Thymus (tissue), 11 donors: ENCODE results near the gene BCAN. TPM values are rescaled to one million over a fixed set of nuclear protein-coding genes. Genes with fewer than 3 reads are reported as not detected.
A peak's percentile ranks its signal among the peaks of the same experiment; 100 is the strongest.

ENCODE experiments used
- DNase-seq, 9 donors: peaks; one replicate each; pipeline ENCODE4 v3.0.0-alpha.2; 2013; ENCODE audit warnings: low spot score in 9 of 9, low read depth in 6 of 9, missing footprints in 1 of 9
- H3K27ac ChIP-seq, 2 donors: one replicate each; pipeline ENCODE4 v1.5.1; 2013; ENCODE audit warnings: control low read depth in 1 of 2, low read depth in 1 of 2, low read length in 1 of 2, mild to moderate bottlenecking in 1 of 2, moderate library complexity in 1 of 2
- H3K27me3 ChIP-seq, 2 donors: one replicate each; pipeline ENCODE4 v1.5.1; 2013; ENCODE audit warnings: low read length in 1 of 2; ENCODE audit not compliant: control insufficient read depth in 2 of 2, insufficient read depth in 1 of 2
- H3K36me3 ChIP-seq, 2 donors: one replicate each; pipeline ENCODE4 v1.5.1; 2013; ENCODE audit warnings: low read length in 1 of 2, mild to moderate bottlenecking in 1 of 2, moderate library complexity in 1 of 2; ENCODE audit not compliant: control insufficient read depth in 2 of 2, insufficient read depth in 2 of 2
- H3K4me1 ChIP-seq, 2 donors: one replicate each; pipeline ENCODE4 v1.5.1; 2013; ENCODE audit warnings: low read length in 2 of 2; ENCODE audit not compliant: control insufficient read depth in 2 of 2, insufficient read depth in 2 of 2
- H3K4me3 ChIP-seq, 2 donors: one replicate each; pipeline ENCODE4 v1.5.1; 2013; ENCODE audit warnings: low read length in 2 of 2, control low read depth in 1 of 2, mild to moderate bottlenecking in 1 of 2
- H3K9me3 ChIP-seq, 2 donors: one replicate each; pipeline ENCODE4 v1.5.1; 2013; ENCODE audit warnings: low read length in 1 of 2, mild to moderate bottlenecking in 1 of 2; ENCODE audit not compliant: control insufficient read depth in 2 of 2, insufficient read depth in 1 of 2
- WGBS: extraction: QIAGEN DNeasy Blood & Tissue Kit; methylation state at CpG from one replicate; pipeline ENCODE4 v1.1.7; 2013; 5-methylcytosine and 5-hydroxymethylcytosine counted together
- polyA plus RNA-seq: library from polyadenylated mRNA; stranded (reverse); fragments of 200-250 nt; gene quantifications from one replicate; pipeline ENCODE4 v1.2.3, GENCODE V29; 2013
- total RNA-seq: library from RNA; stranded (reverse); fragments of 120-200 nt; gene quantifications from one replicate; pipeline ENCODE4 v1.2.4, GENCODE V29; 2013
- donor health status: healthy.

Gene BCAN
- total and polyA plus RNA-seq, 2 donors, result 0.24 to 0.43 TPM

DNA sequence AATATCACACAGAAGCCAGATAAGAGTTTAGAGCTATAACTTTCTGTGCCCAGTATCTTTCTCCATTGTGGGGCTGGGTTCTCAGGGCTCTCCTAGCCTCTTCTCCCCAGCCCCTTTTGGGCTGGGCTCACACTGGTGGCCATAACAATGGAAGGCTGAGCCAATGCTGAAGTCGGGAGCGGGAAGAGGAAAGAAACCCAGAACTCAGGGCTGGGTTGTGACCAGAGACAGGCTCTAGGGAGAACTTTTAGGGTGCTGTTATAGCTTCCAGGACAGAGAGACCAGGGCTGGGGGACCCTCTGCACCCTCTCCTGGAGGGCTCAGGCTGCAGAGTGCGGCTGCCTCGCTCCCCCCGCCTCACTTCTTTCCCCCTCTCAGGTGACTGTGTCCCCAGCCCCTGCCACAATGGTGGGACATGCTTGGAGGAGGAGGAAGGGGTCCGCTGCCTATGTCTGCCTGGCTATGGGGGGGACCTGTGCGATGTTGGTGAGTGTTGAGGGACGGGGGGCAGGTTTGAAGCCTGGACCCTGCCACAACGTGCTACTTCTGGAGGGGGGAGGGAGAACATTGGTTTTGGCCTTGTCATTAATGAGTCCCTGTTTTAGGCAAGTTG, 14.1 kb downstream of the BCAN start:
- Histone ChIP-seq H3K9me3 (no peaks in the 10 kb centered on the region), H3K27me3 (peaks cover 35 to 90% of the 10 kb centered on the region in 2 donors), H3K4me1 (peaks cover 6 to 33% of the 10 kb centered on the region in 2 donors), H3K4me3 (no peak overlapping the region), H3K27ac (no peak overlapping the region), H3K36me3 (no peaks in the 10 kb centered on the region)
- WGBS, result 63% methylated on average over 9 of the region's 9 CpGs
- DNase-seq, result no peak

DNA sequence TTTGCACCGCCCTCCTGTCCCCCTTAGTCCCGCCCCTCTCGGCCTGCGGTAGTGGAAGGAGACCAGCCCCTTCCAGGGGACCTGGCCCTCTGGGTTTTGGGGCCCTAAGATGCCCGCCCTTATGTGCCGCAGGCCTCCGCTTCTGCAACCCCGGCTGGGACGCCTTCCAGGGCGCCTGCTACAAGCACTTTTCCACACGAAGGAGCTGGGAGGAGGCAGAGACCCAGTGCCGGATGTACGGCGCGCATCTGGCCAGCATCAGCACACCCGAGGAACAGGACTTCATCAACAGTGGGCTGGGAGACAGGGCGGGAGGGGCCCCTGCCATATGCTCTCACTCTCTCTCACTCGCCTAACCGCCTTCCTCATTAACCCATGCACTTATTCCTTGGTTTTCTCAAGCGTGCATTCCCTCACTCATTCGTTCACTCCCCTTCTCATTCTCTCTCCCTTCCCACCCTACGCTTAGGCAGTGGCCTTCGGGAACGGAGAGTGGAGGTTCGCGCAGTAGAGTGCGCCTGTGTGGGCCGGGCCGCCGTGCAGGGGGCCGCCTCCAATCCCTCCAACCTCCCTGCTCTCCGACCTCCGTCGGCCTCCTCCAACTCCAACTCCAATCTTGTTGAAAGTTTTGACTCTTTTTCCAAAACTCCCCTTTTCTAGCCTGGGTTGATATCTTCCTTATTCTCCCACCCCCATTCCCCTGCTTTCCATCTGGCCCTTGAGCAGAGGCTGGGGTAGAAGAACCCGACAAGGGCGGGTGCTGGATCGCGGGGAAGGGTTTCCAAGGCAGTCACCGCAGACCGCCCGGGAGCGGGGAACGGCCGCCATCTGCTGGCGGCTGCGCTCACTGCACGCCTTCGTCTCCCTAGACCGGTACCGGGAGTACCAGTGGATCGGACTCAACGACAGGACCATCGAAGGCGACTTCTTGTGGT, 15.2 kb downstream of the BCAN start:
- Histone ChIP-seq H3K4me1 (peaks cover 8 to 44% of the 10 kb centered on the region in 2 donors), H3K27ac (no peak overlapping the region), H3K36me3 (no peaks in the 10 kb centered on the region), H3K27me3 (peaks cover 35 to 83% of the 10 kb centered on the region in 2 donors), H3K9me3 (no peaks in the 10 kb centered on the region), H3K4me3 (no peak overlapping the region)
- peak in 4 of 9 donors; percentile 39 to 69 (median 60) for DNase-seq
- 2% methylated on average over 54 of the region's 54 CpGs for WGBS

DNA sequence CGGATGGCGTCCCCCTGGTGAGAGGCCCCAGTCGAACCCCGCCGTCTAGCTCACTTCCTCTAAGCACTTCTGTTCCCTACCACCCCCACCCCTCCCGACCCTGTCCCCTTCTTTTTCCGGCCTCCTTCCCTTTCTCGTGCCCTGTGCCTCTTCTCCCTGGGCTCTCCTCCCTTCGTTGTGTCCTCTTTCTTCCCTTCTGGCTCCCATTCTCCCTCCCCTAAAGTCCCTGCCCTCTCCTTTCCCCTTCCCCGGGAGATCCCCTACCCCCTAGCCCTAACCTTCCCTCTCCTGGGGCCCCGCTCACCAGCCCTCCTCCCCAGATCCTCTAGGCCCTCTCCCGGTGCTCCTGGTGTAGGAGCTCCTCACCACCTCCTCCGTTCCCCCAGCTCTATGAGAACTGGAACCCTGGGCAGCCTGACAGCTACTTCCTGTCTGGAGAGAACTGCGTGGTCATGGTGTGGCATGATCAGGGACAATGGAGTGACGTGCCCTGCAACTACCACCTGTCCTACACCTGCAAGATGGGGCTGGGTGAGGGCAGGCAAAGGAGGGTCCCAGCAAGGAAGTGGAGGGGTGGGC, 15.9 kb downstream of the BCAN start:
- 13% methylated on average over 15 of the region's 15 CpGs for WGBS
- Histone ChIP-seq H3K27ac (no peak overlapping the region), H3K36me3 (no peaks in the 10 kb centered on the region), H3K9me3 (no peaks in the 10 kb centered on the region), H3K27me3 (peaks cover 35 to 78% of the 10 kb centered on the region in 2 donors), H3K4me3 (no peak overlapping the region), H3K4me1 (peaks cover 8 to 51% of the 10 kb centered on the region in 2 donors)
- no peak for DNase-seq

DNA sequence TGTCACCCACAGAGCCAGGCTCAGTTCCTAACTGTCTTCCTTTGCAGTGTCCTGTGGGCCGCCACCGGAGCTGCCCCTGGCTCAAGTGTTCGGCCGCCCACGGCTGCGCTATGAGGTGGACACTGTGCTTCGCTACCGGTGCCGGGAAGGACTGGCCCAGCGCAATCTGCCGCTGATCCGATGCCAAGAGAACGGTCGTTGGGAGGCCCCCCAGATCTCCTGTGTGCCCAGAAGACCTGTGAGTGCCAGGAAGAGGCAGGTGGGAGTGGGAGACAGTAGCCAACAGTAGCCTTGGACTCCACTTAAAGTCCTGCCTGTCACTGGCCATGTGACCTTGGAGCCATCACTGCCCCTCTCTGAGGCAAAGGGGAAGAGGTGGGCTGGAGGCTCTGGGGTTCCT, 16.6 kb downstream of the BCAN start:
- DNase-seq, result no peak
- 96% methylated on average over 14 of the region's 14 CpGs for WGBS
- no peaks in the 10 kb centered on the region for H3K9me3 ChIP-seq
- no peaks in the 10 kb centered on the region for H3K36me3 ChIP-seq
- peaks cover 8 to 58% of the 10 kb centered on the region in 2 donors for H3K4me1 ChIP-seq
- no peak overlapping the region for H3K27ac ChIP-seq
- no peak overlapping the region for H3K4me3 ChIP-seq
- H3K27me3 ChIP-seq, result peaks cover 35 to 72% of the 10 kb centered on the region in 2 donors

DNA sequence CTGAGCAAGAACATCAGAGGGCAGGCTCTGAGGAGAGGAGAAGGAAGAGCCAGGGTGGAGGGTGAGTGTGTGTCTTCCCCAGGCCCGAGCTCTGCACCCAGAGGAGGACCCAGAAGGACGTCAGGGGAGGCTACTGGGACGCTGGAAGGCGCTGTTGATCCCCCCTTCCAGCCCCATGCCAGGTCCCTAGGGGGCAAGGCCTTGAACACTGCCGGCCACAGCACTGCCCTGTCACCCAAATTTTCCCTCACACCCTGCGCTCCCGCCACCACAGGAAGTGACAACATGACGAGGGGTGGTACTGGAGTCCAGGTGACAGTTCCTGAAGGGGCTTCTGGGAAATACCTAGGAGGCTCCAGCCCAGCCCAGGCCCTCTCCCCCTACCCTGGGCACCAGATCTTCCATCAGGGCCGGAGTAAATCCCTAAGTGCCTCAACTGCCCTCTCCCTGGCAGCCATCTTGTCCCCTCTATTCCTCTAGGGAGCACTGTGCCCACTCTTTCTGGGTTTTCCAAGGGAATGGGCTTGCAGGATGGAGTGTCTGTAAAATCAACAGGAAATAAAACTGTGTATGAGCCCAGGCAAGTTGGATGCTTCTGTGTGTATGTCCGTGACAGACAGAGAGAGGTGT, 17.1 kb downstream of the BCAN start:
- H3K4me3 ChIP-seq, result no peak overlapping the region
- H3K27ac ChIP-seq, result no peak overlapping the region
- WGBS, result 88% methylated on average over 10 of the region's 10 CpGs
- peaks cover 8 to 60% of the 10 kb centered on the region in 2 donors for H3K4me1 ChIP-seq
- no peak for DNase-seq
- H3K36me3 ChIP-seq, result no peaks in the 10 kb centered on the region
- no peaks in the 10 kb centered on the region for H3K9me3 ChIP-seq
- peaks cover 33 to 69% of the 10 kb centered on the region in 2 donors for H3K27me3 ChIP-seq

DNA sequence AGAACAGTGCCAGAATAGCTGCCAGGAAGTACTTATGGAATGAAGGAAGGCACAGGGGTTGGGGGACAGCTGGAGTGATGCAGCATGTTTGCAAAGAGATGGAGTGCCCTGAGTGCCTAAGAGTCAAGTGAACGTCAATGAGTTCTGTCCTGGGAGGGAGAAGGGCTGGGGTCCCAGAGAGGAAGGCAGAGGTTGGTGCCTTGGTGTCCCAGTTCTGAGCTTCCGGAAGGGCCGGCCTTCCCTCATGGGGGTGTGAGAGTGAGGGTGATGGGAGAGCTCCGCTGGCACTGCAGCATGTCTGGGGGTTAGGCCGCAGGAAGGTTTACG, 17.7 kb downstream of the BCAN start:
- no peak overlapping the region for H3K4me3 ChIP-seq
- peaks cover 8 to 65% of the 10 kb centered on the region in 2 donors for H3K4me1 ChIP-seq

DNA sequence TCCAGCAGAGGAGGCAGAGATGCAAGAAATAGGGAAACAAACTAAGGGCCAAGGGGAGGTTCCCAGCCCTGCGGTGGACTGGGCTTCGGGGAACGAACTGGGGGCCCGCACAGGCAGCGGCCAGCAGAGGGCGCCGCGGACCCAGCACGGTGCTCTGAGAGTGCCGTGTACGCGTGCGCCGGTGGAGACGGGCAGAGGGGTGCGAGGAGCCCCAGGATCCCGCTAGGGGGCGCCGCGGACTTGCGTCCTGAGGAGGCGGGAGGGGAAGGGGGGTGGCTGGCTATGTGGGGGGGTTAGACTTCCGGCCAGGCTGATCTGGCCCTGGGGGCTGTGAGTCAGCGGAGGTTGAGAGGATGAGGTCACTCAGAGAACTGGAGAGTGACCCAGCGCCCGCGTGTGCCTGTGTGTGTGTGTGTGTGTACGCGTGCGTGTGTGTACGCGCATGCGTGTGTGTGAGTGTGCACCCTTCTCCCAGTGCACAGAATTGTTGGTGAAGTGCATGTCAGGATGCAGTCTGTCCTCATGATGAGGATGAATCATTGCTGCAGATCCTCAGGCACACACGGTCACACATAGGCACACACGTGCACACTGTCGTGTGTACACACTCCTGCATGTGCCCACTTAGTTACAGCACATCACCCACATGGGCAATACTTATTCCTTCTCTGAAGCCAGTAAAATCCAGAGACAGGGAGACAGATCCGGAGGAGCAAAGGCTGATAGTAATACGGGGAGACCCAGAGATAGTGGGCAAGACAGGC, 18.3 kb downstream of the BCAN start:
- WGBS, result 28% methylated on average over 38 of the region's 38 CpGs

More for the DNA sequence above, 17.7 kb downstream of the BCAN start:
- H3K27me3 ChIP-seq, result peaks cover 33 to 69% of the 10 kb centered on the region in 2 donors
- H3K36me3 ChIP-seq, result no peaks in the 10 kb centered on the region
- H3K9me3 ChIP-seq, result no peaks in the 10 kb centered on the region
- no peak overlapping the region for H3K27ac ChIP-seq
- DNase-seq, result no peak
- WGBS, result 34% methylated on average over 6 of the region's 6 CpGs

DNA sequence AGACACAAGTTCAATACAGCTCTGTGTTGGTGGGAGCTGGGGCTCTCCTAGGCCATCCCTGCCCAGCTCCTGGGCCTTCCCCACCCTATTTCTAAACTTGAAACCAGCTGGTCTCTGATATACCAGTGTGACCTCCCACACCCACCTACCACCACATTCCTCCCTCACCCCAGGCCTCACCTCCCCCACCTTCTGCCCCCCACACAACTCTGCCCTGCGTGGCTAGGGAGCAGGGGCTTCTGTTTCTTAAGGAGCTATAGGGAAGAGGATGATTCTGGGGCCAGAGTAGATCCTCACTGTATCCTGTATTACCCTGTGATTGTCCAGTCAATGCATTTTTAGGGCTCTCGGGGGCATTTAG, 18.8 kb downstream of the BCAN start:
- peaks cover 23 to 69% of the 10 kb centered on the region in 2 donors for H3K27me3 ChIP-seq
- WGBS, result 52% methylated on average over 2 of the region's 2 CpGs
- H3K27ac ChIP-seq, result no peak overlapping the region
- H3K36me3 ChIP-seq, result no peaks in the 10 kb centered on the region
- DNase-seq, result no peak
- peaks cover 8 to 70% of the 10 kb centered on the region in 2 donors for H3K4me1 ChIP-seq
- H3K9me3 ChIP-seq, result no peaks in the 10 kb centered on the region
- H3K4me3 ChIP-seq, result no peak overlapping the region

More for the DNA sequence above, 18.3 kb downstream of the BCAN start:
- Histone ChIP-seq H3K9me3 (no peaks in the 10 kb centered on the region), H3K4me3 (no peak overlapping the region), H3K27ac (no peak overlapping the region), H3K4me1 (peaks cover 8 to 70% of the 10 kb centered on the region in 2 donors), H3K27me3 (peaks cover 28 to 69% of the 10 kb centered on the region in 2 donors), H3K36me3 (no peaks in the 10 kb centered on the region)
- DNase-seq, result peak; percentile 55 to 90 (median 76)
